Panc1 (cell line): Measurements from ENCODE around the gene SLC25A31.
A peak's percentile ranks its signal among the peaks of the same experiment; 100 is the strongest.

Source experiments
- SIN3A ChIP-seq: IDR thresholded peaks from 2 replicates; pipeline ENCODE4 v1.6.1; 2012; ENCODE audit warnings: low read depth, mild to moderate bottlenecking, low read length, moderate library complexity, borderline replicate concordance; ENCODE audit not compliant: insufficient read depth
- TCF7L2 ChIP-seq: IDR thresholded peaks from 2 replicates; pipeline ENCODE4 v1.6.1; 2011; ENCODE audit warnings: mild to moderate bottlenecking, low read depth, low read length, inconsistent platforms
- TF ChIP-seq, protein P1 (sequence below), 2 experiments: IDR thresholded peaks; 2 replicates each; pipeline ENCODE4 v1.6.1; 2011 to 2012; ENCODE audit warnings: low read depth in 2 of 2, control low read depth in 1 of 2, low read length in 1 of 2, mild to moderate bottlenecking in 1 of 2, moderate library complexity in 1 of 2; ENCODE audit not compliant: insufficient read depth in 1 of 2
- TF ChIP-seq, protein P2 (sequence below): fragments of 450-650 bp; IDR thresholded peaks from 2 replicates; pipeline ENCODE4 v1.5.1; 2017; ENCODE audit warnings: mild to moderate bottlenecking

DNA sequence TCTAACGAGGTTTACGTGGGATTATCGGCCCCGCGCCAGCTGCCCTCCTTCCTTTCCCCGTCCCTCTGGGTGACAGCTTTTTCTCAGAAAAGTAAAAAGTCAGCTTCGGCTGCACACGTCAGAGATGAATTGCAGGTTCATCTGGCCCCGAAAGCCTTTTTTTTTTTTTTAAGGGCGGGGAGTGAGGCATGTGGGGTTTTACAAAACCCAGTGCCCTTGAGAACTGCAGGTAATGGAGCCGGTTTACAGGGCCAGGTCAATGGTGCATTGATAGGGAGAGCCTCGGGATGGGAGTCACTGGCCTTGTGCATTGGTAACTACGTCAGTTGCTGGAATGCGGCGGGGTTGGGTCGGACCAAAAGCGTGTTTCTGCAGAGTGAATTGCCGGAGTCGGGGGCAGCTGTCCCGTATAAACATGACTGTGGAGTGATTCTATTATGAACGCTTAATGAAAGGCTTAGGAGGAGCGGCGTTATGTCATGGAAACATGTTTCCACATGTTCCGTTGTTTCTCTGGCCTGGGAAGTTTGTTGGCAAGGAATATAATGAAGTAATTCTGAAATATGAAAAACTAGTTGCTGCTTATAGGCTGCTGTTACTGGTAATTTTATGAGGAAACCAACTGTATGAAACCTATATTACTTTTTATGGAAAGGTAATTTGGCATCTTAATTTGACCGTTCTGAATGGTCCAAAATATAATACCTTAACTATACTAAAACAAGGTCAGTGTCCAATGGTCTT, 53.0 kb downstream of the SLC25A31 start:
- TF ChIP-seq, protein P1, sequence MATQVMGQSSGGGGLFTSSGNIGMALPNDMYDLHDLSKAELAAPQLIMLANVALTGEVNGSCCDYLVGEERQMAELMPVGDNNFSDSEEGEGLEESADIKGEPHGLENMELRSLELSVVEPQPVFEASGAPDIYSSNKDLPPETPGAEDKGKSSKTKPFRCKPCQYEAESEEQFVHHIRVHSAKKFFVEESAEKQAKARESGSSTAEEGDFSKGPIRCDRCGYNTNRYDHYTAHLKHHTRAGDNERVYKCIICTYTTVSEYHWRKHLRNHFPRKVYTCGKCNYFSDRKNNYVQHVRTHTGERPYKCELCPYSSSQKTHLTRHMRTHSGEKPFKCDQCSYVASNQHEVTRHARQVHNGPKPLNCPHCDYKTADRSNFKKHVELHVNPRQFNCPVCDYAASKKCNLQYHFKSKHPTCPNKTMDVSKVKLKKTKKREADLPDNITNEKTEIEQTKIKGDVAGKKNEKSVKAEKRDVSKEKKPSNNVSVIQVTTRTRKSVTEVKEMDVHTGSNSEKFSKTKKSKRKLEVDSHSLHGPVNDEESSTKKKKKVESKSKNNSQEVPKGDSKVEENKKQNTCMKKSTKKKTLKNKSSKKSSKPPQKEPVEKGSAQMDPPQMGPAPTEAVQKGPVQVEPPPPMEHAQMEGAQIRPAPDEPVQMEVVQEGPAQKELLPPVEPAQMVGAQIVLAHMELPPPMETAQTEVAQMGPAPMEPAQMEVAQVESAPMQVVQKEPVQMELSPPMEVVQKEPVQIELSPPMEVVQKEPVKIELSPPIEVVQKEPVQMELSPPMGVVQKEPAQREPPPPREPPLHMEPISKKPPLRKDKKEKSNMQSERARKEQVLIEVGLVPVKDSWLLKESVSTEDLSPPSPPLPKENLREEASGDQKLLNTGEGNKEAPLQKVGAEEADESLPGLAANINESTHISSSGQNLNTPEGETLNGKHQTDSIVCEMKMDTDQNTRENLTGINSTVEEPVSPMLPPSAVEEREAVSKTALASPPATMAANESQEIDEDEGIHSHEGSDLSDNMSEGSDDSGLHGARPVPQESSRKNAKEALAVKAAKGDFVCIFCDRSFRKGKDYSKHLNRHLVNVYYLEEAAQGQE (IDR thresholded peaks at IDR 0.05; ENCODE audit: insufficient read depth in 1 of 2, low read depth in 2 of 2, low read length in 1 of 2): no peak
- TF ChIP-seq, protein P2, sequence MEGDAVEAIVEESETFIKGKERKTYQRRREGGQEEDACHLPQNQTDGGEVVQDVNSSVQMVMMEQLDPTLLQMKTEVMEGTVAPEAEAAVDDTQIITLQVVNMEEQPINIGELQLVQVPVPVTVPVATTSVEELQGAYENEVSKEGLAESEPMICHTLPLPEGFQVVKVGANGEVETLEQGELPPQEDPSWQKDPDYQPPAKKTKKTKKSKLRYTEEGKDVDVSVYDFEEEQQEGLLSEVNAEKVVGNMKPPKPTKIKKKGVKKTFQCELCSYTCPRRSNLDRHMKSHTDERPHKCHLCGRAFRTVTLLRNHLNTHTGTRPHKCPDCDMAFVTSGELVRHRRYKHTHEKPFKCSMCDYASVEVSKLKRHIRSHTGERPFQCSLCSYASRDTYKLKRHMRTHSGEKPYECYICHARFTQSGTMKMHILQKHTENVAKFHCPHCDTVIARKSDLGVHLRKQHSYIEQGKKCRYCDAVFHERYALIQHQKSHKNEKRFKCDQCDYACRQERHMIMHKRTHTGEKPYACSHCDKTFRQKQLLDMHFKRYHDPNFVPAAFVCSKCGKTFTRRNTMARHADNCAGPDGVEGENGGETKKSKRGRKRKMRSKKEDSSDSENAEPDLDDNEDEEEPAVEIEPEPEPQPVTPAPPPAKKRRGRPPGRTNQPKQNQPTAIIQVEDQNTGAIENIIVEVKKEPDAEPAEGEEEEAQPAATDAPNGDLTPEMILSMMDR: no peak
- 0 out of 2 replicates have a peak, but pooled peaks have one; percentile 31 for TF ChIP-seq SIN3A
- no peak for TF ChIP-seq TCF7L2
